ENCODE data around the gene C1orf87.

GRCh38 chr1:59978026-59978425, 95.5 kb downstream of the C1orf87 start:
- TF ChIP-seq ZNF391 (tag by site-specific recombination; IDR thresholded peaks at IDR 0.05; ENCODE audit: borderline replicate concordance, low read depth) (no peak), CTCF (tag by site-specific recombination; IDR thresholded peaks at IDR 0.05) (no peak)

Data from HEK293 (cell line).